Stimulated activated naive CD8-positive, alpha-beta T cell treated with anti-CD3 and anti-CD28 coated beads, Interleukin-15, Interleukin-2, amounts not matched to agents 100 U/mL and 50 U/mL, for 24 hours (primary cell): Measurements from ENCODE around the gene SLC35E4.
"Not testable (repeated sequence)": the region's sequence is repeated elsewhere in the genome, so short reads cannot be mapped to it uniquely, and the experiment has no call there.

Experiments
- ATAC-seq: fragments of 150-1000 bp; cut with Tn5 transposase; one replicate; pipeline ENCODE4 v1.10.0; 2021
- DNase-seq: peaks from one replicate; pipeline ENCODE4 v3.0.0; 2021

SLC35E4 gene

DNA sequence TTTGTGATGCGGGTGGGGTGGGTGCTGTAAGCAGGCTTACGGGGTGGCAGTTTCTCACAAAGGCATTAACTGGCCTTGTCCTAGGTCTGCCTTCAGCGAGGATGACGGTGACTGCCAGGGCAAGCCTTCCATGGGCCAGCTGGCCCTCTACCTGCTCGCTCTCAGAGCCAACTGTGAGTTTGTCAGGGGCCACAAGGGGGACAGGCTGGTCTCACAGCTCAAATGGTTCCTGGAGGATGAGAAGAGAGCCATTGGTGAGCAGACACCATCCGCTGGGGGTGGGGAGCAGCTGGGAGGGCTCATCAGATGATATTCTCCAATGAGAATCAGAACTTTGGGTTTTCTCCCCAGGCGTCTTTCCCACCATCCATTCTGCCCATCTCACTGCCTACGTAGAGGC, 22.8 kb upstream of the SLC35E4 start:
- DNase-seq = no peak
- no peak for ATAC-seq

DNA sequence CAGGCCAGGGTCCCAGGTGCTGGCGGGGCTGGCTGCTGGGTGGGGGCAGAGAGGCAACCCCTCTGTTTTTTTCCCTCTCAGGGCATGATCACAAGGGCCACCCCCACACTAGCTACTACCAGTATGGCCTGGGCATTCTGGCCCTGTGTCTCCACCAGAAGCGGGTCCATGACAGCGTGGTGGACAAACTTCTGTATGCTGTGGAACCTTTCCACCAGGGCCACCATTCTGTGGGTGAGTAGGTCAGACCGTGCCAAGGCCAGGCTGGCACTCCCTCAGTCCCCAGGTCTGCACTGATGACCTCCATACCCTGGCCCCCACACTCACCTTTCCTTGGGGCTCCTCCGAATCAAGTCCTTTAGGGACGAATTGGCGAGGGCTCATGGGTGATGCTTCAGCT, 21.3 kb upstream of the SLC35E4 start:
- DNase-seq (no peak), ATAC-seq (no peak)

DNA sequence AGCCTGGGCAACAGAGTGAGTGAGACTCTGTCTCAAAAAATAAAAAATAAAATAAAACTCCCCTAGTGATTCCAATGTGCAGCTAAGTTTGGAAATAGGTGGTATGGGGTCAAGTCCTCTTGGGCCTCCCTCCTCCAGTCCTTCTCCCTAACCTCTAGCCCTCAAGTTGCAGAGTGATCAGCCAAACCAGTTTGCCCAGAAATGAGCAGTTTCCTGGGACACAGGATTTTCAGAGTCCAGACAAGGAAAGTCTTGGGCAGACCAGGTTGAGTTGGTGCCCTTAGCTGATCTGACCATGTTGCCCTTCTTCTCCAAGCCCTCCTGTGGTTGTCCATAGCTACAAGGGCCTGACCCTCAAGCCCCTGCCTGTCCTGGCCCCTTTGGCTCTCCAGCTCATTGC, 20.7 kb upstream of the SLC35E4 start:
- DNase-seq = no peak
- ATAC-seq = no peak

DNA sequence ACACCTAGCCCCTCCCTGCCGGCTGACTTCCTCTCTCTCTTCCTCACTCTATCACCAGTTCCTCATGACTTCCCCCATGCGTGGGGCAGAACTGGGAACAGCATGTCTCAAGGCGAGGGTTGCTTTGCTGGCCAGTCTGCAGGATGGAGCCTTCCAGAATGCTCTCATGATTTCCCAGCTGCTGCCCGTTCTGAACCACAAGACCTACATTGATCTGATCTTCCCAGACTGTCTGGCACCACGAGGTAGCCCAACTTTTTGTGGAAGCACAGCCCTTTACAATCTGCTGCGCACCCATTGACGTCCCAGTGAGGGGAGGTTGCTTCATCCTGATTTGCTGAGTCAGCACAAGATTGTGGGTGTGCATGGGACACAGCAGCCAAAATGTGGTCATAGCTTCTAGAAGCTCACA, 20.0 kb upstream of the SLC35E4 start:
- ATAC-seq (no peak), DNase-seq (no peak)

DNA sequence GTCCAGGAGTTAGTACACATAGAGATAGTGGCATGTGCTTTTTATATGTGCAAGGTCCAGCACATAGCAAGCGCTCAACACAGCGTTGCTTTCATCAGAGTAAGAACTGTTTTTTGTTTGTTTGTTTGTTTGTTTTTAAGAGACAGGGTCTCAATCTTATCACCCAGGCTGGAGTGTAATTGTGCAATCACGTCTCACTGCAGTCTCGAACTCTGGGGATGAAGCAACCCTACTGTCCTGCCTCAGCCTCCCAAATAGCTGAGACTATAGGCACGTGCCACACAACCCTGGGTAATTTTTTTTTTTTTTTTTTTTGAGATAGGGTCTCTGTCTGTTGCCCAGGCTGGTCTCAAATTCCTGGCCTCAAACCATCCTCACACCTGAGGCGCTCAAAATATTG, 17.8 kb upstream of the SLC35E4 start:
- DNase-seq (no peak), ATAC-seq (no peak)

DNA sequence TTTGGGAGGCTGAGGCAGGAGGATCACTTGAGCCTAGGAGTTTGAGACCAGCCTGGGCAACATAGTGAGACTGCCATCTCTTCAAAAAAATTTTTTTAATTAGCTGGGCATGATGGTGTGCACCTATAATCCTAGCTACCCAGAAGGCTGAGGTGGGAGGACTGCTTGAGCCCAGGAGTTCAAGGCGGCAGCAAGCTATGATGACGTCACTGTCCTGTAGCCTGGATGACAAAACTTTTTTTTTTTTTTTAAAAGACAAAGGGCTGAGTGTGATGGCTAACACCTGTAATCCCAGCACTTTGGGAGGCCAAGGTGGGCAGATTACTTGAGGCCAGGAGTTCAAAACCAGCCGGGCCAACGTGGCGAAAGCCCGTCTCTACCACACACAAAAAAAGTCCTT, 15.7 kb upstream of the SLC35E4 start:
- not testable (repeated sequence) for DNase-seq, ATAC-seq

DNA sequence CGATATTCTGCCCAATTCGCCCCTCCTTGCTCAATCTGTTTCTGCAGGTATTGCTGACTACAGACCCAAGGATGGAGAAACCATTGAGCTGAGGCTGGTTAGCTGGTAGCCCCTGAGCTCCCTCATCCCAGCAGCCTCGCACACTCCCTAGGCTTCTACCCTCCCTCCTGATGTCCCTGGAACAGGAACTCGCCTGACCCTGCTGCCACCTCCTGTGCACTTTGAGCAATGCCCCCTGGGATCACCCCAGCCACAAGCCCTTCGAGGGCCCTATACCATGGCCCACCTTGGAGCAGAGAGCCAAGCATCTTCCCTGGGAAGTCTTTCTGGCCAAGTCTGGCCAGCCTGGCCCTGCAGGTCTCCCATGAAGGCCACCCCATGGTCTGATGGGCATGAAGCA, 9.2 kb upstream of the SLC35E4 start:
- ATAC-seq (peak; percentile 34), DNase-seq (no peak)

DNA sequence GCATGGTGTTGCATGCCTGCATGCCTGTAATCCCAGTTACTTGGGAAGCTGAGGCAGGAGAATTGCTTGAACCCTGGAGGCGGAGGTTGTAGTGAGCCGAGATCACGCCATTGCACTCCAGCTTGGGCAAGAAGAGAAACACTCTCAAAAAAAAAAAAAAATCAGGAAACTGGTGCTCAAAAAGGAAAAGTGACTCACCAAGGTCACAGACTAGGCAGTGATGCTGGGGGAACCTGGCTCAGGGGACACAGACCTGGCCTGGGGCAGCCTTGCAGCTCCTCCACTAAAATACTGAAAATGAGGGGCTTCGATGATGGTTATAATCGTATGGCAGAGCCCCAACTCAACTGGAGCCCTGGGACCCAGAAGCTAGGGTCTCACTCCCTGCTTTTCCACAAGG, 8.1 kb upstream of the SLC35E4 start:
- DNase-seq (no peak), ATAC-seq (no peak)

DNA sequence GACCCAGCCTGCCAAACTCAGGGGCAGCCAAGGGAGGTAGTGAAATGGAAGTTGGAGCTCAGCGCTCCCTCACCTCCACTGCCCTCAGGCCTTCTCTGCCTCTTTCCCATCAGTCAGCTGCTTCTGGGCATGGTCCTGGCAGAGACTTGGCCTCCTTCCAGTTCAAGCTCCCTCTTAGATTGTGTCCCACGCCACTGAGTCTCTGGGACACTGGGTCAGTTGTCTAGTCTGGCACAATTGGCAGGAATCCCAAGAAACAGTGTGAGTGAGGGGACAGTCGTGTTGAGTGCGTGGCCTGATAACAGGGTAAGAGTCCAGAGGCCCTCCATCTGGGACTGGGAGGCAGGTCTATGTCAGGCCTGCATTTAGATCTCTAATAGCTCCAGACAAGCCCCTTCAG, 7.1 kb upstream of the SLC35E4 start:
- ATAC-seq = no peak
- DNase-seq = no peak

DNA sequence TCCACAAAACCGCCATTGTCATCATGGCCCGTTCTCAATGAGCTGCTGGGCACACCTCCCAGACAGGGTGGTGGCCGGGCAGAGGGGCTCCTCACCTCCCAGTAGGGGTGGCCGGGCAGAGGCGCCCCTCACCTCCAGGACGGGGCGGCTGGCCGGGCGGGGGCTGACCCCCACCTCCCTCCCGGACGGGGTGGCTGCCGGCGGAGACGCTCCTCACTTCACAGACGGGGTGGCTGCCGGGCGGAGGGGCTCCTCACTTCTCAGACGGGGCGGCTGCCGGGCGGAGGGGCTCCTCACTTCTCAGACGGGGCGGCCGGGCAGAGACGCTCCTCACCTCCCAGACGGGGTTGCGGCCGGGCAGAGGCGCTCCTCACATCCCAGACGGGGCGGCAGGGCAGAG, 4.1 kb upstream of the SLC35E4 start:
- ATAC-seq, DNase-seq: not testable (repeated sequence)

DNA sequence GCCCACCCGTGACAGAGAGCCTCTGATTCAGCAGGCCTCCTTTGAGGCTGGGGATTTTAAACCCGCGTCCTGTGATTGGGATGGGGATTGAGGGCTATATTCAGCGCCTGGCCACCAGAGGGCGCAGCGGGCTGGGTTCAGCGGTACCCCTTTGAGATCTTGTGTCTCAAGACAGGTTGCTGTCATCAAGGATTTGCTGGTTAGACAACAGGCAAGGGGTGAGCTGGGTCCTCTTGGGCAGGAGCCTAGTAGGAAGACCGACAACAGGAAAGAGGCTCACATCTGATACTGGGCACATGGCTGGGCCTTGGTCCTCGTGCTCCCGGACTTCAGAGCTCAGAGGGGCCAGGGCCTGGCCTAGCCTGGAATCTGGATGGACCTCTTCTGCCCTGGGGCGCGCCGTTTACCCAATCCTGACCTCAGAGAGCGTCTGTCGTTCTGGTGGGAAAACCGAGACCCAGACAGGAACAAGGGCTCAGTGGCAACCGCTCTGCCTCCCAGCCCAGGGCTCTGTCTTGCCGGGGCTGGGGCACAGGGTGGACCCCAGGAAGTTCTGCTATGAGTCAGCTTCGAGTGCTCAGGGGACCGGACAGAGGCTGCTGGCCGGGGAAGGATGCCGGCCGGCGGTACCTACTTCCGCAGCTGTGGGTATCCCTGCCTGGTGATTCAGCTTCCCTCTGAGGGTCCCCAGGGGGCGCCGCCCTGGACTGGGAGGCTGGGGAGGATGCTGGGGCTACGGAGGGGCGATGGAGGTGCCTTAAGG, 929 bp upstream of the SLC35E4 start:
- ATAC-seq (peak; percentile 70), DNase-seq (peak; percentile 93)

DNA sequence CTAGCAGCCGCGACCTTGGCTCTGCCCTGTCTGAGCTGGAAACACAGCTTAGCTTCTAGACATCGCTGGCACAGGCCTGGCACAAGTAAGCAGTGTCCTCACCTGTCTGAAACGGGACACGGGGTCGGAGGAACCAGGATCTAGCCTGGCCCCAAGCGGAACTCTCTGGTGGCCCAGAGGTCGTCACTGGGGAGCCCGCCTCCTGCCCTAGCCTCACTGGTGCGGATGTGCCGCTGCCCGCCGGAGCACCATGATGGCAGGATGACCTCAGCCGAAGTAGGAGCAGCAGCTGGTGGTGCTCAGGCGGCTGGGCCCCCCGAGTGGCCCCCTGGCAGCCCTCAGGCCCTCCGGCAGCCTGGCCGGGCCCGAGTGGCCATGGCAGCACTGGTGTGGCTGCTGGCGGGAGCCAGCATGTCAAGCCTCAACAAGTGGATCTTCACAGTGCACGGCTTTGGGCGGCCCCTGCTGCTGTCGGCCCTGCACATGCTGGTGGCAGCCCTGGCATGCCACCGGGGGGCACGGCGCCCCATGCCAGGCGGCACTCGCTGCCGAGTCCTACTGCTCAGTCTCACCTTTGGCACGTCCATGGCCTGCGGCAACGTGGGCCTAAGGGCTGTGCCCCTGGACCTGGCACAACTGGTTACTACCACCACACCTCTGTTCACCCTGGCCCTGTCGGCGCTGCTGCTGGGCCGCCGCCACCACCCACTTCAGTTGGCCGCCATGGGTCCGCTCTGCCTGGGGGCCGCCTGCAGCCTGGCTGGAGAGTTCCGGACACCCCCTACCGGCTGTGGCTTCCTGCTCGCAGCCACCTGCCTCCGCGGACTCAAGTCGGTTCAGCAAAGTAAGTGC, 871 bp downstream of the SLC35E4 start:
- DNase-seq (peak; percentile 24), ATAC-seq (no peak)

DNA sequence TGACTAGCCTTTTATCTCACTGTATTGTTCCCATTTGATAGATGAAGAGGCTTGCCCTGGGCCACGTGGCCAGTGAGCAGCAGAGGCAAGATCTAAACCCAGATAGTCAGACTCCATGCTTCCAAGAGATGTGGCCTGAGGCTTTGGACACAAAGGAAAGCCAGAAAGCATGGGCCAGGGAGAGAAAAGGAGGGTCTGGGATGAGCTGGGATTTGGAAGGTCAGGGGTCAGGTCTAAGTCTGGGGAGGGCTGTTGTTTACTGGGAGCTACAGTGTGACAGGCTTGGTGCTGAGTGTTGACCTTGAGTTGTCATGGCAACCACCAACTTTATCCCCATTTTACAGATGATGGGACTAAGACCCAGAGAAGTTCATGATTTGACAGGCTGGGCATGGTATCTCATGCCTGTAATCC, 2.1 kb downstream of the SLC35E4 start:
- no peak for DNase-seq
- ATAC-seq = no peak

DNA sequence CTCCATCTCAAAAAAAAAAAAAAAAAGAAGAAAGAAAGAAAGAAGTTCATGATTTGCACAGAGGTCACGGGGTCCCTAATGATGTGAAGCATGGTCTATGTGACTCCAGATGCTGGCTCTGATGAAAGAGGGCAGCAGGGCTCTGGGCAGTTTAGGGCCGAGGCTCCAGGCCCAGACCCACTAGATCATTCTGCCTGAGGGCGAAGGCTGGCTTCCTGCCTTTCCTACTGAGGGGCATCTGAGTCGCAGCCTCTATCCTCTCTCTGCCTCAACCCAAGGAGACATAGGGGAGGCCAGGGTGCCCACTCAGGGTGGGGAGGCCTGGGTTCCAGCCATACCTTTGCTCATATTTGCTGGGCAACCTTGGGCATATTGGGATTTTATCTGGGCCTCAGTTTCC, 4.8 kb downstream of the SLC35E4 start:
- no peak for ATAC-seq

DNA sequence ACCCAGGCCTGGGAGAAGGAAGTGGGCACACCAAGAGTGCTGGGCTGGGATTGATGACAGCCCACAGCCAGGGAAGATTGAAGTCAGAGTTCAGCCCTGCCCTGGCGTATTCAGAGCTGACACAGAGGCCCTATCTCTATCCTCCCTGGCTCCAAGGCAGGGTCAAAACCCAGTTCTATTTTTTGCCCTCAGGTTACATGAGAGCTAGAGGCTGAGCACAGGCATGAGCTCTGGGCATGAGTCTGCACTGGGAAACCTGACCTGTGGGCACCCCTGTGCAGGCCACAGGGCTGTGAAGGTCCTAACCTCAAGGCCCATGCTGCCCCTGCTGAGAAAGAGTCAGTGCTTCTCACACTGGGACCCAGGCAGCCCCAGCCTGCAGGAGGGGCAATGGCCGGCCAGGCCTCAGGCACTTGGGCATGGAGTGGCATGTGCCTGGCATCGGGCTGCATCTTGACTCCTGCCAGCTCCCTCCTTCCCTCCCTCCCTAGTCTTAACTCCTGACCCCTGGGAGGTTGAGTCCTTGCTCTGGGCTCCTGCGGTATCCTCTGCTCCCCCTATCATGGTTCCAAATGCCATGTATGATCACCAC, 5.4 kb downstream of the SLC35E4 start:
- ATAC-seq (no peak), DNase-seq (no peak)

More for the DNA sequence above, 4.8 kb downstream of the SLC35E4 start:
- DNase-seq = no peak

DNA sequence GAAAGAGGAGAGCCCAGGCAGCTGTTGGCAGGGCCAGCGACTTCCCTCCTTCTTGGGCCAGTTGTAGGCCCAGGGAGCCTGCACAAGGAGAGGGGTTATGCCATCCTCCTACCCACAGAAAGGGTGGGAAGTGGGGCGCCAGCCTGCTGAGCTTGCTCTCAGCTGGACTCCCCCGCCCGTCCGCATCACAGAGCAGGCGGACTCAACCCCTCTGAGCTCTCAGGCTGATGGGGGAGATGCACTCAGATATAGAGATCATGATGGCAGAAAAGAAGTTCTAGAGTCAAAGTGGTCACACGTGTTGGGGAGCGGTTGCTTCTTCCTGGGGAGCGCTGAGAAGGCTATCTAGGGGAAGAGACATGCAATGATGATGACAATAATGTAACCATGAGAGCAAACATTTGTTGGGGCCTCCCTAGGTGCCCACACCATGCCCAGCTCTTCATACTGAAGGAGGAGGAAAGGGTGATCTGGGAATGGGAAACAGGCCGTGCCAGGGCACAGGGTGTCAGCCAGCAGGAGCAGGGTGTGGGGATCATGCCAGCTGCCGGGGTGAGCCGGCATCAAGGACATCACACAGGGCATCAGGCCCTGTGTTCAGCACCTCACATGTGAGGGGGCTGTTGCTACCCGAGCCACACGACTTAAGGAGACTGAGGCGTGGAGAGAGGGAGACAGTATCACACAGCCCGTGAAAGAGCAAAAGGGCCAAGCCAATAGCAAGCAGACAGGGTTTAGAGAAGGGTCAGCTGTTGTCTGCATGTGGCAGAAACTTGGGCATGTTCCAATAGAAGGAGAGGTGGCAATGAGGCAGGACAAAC, 7.7 kb downstream of the SLC35E4 start:
- ATAC-seq = no peak
- DNase-seq = no peak

DNA sequence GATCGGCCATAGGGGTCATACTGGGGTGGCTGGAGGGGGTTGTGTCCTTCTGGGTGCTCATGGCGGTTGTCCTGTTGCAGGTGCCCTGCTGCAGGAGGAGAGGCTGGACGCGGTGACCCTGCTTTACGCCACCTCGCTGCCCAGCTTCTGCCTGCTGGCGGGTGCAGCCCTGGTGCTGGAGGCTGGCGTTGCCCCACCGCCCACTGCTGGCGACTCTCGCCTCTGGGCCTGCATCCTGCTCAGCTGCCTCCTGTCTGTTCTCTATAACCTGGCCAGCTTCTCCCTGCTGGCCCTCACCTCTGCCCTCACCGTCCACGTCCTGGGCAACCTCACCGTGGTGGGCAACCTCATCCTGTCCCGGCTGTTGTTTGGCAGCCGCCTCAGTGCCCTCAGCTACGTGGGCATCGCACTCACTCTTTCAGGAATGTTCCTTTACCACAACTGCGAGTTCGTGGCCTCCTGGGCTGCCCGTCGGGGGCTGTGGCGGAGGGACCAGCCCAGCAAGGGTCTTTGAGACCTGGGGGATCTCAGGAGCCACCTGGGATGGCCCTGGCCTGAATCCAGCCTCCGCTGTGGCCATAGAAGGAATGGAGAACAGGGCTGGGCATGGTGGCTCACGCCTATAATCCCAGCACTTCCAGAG, 11.1 kb downstream of the SLC35E4 start:
- ATAC-seq (no peak), DNase-seq (no peak)

DNA sequence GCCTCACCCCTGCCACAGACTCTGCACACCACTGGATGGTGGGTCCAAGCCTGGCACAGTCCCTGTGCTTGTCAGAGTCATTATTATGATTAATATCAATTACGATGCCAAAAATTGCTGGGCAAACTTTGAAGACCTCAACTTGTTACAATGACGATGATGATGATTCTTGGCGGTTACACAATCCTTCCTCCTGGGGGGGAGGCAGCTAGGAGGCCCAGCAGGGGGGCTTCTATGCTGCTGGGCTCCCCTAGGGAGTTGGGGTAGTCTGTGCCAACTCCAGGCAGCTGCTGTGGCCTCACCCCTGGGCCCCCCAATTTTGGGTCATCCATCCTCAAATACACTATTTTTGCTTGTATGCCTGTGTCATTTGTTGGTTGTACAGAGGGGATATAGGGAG, 12.0 kb downstream of the SLC35E4 start:
- ATAC-seq = no peak

DNA sequence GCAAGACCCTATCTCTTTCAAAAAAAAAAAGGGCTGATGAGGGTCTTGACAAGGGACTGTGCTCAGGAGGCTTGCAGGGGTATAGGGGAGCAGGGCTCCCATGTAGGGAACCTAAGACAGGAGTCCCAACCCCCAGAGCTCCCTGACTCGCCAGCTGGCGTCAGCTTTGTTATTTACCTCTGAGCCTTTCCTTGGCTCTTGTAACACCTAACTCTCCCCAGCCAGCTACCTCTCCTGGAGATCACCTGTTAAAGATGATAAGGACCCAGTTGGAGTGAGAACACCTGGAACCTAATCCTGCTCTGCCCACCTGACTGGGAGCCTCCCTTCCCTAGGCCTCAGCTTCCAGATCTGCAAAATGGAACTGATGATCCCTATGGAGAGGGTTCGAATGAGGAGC, 13.2 kb downstream of the SLC35E4 start:
- ATAC-seq (no peak), DNase-seq (no peak)

More for the DNA sequence above, 12.0 kb downstream of the SLC35E4 start:
- no peak for DNase-seq

DNA sequence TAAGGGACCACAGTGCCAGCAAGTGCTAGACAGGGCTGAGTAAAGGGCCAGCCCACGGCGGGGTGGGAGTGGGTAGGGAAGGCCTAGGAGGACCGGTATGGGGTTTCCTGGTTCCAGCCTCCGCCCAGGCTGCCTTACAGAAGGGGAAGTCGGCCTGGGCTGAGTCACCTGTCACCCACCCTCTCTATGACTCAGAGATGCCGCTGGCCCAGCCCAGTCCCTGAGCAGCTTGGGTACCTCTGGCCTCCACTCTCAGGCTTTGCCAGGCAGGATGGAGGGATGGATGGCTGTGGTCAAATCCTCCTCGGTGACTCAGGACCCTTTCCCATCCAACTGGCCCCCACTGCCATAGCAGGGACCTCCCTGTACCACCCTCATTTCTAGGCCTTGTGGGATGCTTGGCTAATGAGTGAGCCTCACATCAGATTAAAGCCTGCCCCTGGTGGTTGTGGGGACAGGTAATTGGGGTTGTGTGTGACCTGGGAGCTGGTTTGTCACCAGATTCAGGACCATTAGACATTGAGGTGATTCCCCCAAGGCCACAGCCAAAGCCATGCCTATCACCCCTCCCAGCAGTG, 13.9 kb downstream of the SLC35E4 start:
- DNase-seq = peak; percentile 89
- peak; percentile 98 for ATAC-seq

DNA sequence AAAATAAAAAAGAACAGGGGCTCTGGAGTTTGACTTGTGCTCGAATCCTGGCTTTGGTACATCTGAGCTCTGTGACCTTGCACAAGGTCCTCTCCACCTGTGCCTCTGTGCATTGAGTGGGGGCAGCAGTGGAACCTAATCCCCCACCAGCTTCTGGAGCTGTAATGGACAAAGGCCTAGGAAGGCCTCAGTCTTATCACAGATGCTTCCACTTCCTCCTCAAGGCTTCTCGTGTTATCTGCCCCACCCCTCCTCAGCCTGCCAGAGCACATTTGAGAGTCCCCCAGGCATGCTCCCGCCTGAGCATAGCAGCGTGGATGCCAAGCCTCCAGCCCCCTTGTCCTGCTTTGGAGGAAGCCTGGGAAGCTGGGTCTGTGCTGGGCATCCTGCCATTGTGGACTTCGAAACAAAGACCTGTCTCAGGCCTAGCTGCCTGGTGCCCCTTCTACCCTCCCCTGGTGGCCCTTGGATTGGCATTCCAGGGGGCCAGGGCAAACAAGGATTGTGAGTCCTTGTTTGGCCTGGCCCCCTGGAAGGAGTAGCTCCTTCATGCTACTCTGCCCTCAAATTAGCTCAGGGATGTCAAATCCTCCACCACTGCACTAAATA, 15.0 kb downstream of the SLC35E4 start:
- ATAC-seq = no peak
- DNase-seq = no peak
